Tibial nerve (tissue), 4 donors: ENCODE data around the gene MRPL39.

Source experiments
- EP300 ChIP-seq, 2 donors: sonication (generic); formaldehyde crosslinking; IDR thresholded peaks; one replicate each; pipeline ENCODE4 v1.6.1; 2017; ENCODE audit warnings: antibody characterized with exemption in 2 of 2, mild to moderate bottlenecking in 1 of 2
- POLR2A ChIP-seq, 2 donors: fragments of 450-650 bp; IDR thresholded peaks; one replicate each; pipeline ENCODE4 v1.6.1; 2017; ENCODE audit warnings: antibody characterized with exemption in 2 of 2, mild to moderate bottlenecking in 2 of 2, moderate library complexity in 2 of 2
- TF ChIP-seq, protein P1 (sequence below), 5 experiments: fragments of 200-600 bp in 3 of 5; fragments of 450-650 bp in 2 of 5; sonication (generic) in 3 of 5; IDR thresholded peaks; one replicate each; pipeline ENCODE4 v1.5.1; 2016 to 2019; ENCODE audit warnings: antibody characterized with exemption in 5 of 5, mild to moderate bottlenecking in 3 of 5, moderate library complexity in 2 of 5

DNA sequence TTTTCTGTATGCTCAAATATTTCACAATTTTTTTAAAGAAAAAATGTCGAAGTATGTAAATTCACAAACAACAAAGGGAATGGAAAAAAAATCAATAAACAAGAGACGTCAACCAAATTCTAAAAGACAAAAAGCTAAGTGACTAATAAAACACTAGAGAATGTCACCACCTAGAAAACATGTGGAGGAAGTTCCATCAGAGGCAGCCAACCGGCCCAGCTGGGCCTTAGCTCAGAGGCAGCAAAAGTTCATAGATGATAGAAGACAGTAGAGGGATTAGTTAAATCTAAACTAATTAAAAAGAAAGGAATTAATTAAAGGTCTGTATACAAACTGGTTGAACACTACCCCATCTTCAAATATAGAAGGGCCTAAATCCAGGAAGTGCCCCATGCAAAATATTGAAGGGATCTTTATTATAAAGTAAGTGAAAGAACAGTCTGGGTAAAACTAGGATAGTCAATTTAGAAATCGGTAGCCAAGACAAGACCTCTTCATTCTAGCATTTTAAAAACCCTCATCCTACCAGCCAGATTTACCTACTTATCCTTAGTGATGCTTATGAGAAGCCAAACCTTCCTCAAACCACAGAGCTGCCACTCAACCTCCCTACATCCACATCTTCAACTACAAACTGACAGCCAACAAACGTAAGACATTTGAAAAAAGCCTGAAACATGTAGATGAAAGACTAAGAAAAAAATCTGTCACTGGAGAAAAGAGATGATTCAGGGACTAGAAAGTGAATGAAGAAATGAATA lies 23.7 kb downstream of the MRPL39 start:
- TF ChIP-seq, protein P1, sequence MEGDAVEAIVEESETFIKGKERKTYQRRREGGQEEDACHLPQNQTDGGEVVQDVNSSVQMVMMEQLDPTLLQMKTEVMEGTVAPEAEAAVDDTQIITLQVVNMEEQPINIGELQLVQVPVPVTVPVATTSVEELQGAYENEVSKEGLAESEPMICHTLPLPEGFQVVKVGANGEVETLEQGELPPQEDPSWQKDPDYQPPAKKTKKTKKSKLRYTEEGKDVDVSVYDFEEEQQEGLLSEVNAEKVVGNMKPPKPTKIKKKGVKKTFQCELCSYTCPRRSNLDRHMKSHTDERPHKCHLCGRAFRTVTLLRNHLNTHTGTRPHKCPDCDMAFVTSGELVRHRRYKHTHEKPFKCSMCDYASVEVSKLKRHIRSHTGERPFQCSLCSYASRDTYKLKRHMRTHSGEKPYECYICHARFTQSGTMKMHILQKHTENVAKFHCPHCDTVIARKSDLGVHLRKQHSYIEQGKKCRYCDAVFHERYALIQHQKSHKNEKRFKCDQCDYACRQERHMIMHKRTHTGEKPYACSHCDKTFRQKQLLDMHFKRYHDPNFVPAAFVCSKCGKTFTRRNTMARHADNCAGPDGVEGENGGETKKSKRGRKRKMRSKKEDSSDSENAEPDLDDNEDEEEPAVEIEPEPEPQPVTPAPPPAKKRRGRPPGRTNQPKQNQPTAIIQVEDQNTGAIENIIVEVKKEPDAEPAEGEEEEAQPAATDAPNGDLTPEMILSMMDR (IDR thresholded peaks at IDR 0.05), result no peak
- TF ChIP-seq EP300 (IDR thresholded peaks at IDR 0.05), result no peak
- TF ChIP-seq POLR2A (IDR thresholded peaks at IDR 0.05), result no peak
